Right hindlimb (tissue), 1 donor: ENCODE results near the gene GLRA2.

Experiments used
- DNase-seq: peaks from one replicate; pipeline ENCODE4 v3.0.0-alpha.2; 2018

GLRA2 gene

DNA sequence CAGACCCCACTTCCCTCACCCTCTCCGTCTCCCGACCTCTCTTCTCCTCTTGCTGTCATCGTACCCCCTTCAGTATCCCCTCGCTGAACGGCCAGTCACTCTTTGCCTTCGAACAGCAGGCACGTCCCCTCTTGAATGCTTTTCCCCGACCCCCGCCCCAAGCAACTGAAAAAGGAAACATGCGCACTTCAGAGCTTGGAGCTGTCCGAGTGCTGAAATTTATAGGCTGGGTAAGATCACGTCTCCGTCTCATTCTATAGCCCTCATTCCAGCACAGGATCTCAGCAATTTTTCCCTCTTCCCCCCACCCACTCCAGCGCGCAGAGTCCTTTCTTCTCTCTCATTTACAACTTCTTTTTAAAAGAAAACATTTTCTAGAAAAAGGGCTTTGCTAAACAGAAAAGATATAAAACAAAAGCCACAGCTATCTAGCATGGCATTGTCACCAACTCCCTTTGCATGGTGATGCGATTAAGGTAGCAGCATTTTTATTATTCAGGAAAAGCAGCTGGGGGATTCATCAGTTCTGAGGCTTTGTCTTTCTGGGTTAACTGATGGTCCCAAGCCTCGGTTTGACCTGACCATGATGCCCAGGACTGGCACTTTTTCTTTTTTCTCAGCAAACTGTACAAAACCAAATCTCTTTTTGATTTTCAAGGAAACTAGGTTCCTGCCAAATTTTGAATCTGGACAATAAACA, at the start of gene GLRA2:
Gene GLRA2 (plus strand): TSS at position 247 of the 700 bp plus-strand sequence. CDS start 522 bp downstream, outside the sequence.
- DNase-seq = peak; percentile 53

DNA sequence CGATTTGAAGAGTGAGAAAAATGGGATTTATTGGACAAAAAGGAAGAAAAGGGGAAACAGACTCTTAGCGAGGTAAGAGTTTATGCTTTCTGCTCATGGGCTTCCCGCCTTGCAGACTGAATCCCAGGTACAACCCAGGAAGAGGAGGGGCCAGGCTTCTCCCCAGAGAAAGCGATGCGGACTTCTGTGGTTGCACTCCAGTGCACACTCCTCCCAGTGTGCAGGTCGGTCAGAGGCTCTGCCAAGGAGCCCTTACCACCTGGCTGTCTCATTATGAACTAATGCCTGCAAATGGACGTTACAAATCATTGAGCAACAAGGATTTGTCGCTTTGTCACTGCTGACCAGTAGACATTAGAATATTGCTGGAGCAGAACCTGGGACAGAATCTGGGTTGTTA, 39.9 kb upstream of the GLRA2 start:
- DNase-seq = no peak

DNA sequence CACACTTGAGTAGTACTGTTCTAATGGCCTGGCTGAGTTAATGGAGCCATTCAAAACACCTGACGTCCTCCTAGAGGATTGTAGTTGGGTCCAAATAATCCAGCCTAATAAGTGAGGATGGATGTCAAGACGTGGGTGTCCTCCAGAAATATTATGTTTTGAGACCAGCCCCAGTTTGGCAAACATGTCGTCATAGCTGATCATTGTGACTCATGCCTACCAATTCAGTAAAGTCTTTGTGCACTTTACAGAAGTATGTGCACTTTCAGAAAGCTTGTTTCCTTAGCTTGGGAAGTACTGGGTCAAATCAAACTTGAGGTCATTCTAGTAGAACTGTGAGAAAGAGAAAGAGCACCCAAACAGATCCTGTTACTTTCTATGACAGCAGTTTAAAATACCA, 37.6 kb upstream of the GLRA2 start:
- no peak for DNase-seq

DNA sequence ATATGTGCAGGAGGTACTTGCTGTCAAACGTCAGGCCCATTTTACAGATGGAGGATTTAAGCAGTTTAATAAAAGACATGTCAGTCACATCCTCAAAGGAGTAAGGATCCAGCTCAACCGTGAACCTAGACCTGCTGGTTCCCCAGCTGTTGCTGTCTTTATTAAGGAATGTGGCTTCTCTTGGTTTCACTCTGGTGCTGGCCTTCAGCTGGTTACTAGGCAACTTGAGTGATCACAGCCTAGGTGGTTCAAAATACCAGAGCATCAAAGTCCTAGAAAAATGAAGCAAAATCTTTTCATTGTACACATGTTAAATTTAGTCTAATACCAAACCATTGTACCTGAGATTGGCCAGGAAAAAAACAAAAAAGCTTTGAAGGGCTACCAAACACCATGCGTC, 32.7 kb upstream of the GLRA2 start:
- DNase-seq = no peak

DNA sequence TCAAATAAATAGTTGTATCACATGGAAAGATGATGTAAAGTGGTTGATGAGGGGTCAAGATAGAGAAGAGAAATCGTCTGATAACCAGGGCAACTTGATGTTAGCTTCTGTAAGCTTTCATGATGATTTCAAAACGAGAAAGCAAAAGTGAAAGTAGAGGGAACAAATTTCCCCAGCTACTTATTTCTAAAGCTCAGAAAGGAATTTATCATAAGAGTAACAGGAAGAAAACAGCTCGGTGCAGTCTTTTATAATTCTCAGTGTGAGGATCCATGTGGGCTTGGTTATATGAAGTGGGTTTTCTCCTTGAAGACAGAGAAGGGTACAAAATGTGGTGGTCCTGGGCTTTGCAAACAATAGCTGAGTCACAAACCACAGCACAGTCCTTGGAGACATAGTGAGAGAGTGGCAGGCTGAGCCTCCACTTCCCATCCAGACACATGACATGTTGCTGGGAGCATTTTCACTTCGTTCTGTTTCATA, 32.1 kb upstream of the GLRA2 start:
- DNase-seq = no peak

DNA sequence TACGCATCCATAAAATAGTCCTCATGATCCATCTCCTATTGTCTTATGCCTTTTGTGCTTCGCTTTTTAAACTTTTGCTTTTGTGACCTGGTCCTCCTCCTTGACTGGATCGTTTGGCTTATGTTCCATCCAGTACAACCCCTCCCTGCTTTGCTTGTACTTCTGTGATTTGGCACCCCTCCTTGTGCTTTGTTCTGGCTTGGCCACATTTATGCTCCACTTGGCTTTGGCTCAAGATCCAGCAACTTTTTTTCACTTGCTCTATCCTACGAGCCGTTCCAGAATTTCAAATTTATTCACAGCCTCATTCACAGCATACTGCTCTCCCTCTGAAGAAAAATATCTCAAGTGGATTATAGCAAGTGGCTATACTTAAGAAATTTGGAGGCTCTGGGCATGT, 28.0 kb upstream of the GLRA2 start:
- DNase-seq = peak; percentile 67

DNA sequence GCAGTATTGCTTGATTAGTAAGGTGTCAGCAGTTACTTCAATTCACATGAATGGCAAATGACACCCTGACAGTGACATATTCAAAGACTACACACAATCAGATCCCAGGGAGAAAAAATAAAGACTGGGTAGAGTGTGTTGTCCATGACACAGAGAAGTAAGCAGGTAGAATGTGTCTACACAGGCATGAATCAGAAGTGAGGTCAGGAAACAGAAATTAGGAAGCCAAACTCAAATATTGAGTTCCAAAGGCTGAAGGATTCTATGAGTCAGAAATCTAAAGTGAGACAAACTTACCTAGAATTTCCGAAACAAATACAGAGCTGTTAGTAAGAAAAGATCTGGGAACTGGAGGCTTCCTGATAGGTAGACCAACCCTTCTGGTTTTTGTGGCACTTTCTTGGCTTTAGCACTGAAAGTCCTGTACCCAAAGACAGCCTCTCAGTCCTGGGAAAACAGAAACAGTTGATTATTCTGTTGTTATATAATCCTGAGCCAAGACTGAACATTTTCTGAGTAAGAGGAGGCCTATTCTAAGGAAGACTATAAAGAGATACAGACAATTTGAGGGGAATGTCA, 24.3 kb upstream of the GLRA2 start:
- no peak for DNase-seq

DNA sequence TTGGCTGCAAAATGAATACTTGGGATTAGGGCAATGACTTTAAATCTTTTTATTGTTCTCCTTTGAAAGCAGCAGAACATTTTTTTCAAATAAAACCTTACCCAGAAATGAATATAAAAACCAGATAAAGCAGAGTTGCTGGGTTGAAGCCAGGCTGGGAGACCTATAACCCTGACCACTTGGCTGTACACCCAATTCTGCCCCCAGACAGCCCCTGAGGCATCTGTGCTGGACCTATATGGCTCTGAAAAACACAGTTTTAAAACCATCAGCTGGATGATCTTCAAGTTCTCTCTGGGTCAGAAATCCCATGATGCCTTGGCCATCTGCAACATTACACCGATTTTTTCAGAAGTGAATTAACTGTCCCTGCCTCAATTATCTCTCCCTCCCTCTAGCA, 23.7 kb upstream of the GLRA2 start:
- DNase-seq = peak; percentile 39

DNA sequence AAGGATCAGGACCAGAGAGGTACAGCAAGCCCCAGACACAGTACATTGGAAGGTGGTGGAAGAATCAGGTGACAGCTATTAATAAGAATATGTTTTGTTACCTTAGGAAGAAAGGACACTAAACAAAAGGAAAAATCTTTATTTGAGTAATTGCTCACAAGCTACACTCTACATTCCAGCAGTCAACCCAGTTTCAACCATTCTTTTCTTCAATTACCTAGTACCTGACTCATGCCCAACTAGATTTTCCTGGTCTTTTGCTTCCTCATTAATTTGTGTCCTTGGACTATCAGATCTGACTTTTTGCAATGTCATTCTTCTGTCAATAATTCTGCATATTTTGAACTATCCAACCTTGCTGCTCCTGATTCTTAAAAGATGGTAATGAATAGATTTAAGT, 22.5 kb upstream of the GLRA2 start:
- DNase-seq = no peak

DNA sequence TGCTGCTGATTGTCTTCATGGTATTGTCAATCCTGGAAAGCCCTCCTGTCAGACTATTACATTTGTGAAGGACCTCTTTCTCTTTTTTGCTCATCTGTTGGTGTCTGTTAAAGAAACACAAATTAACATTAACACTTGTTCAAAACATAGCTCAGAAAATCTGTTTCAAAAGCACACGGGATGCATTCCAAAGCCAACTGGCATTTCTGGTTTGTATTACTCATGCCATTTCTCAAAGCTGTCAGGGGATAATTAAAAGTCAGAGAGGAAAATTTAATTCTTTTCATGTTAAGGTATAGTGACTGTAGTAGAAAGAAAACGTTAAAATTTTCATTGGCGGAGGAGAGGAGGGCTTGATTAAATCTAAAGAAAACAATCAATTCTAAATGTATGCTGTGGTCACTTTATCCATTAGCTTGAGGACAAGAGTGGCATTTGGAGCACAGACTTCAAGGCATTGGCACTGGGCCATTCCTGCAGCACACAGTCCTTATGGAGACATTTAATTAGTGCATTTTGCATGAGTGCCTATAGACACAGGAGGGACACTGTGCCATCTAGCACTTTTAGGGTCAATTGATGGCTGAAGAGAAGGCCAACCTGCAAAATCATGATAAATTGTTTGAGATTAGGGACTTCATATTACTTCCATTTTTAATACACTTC, 21.2 kb upstream of the GLRA2 start:
- no peak for DNase-seq

DNA sequence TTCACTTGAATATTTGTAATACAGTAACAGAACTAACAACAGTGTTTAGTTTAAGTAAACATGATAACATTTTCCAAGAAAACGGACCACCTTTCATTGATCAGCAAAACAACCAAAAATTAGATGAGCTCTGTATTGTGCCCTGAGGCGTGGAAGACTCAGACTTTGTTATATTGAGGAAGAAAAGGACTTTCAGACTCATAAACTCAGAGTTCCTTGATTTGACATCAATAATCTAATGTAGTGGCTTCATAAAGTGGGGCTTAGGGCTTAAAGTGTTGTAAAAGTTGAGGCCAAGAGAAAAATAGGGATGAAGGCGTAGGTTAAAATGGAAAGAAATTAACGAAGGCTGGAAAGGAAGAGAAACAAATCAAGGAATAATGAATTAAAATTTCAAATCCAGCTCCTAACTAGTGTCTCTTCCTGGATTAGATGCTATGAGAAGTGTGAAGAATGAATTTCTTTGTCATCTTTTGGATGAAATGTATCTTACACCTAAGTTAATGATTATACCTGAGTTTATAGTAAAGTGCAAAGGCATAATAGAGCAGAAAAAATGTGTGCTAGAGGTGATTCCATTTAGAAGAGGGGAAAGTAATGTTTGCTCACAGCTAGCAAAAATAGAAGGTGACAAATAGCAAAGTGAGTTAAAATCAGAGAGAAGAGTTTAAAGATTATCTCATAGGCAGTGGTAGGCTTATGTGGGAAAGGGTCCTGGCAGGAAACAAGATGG, 19.8 kb upstream of the GLRA2 start:
- no peak for DNase-seq

DNA sequence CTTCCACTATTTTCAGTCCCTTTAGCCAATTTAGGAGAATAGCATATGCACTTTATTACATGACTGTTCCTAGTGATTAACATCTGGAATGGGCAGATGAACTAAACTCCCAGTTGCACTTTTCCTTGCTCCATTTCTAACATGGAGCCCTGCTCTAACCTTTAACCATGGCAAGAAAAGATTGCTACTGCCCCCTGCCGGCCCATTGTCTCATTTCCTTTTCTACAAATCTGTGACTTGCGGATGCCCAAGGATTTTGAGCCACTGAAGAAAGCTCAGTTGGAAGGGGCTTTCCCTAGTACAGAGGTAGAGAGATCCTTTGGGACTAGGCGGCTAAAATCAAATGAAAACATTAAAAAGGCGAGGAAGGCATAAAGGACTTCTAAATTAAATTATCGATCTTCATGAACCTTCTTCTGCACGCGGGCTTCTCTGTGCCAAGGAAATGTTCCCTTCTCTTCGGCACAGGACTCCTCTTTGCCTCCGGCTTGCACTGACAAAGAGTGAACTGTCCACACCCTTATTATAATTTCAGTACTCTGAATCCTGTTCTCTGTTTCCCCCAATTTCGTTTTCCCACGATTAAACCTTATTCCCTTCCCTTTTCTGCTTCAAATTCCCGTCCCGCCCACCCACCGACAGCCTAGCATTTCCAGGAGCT, 577 bp upstream of the GLRA2 start:
- peak; percentile 77 for DNase-seq

DNA sequence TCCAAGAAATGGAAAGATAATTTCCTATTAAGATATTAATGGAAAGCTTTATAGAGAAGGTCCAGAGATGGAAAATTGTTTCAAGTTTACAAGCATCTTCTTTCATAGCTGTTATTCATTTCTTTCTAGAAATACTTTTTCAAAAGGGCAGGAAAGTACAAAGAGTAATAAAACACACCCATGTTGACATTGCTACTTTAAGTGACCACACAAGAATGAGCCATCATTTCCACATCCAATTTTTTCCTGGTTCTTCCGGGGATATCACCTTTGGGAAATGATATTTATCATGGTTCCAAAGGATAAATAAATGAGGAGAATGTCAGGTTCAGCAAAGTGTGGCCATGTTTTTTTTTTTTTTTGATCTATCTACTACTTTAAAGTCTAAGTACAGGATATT, 4.5 kb downstream of the GLRA2 start:
- no peak for DNase-seq

DNA sequence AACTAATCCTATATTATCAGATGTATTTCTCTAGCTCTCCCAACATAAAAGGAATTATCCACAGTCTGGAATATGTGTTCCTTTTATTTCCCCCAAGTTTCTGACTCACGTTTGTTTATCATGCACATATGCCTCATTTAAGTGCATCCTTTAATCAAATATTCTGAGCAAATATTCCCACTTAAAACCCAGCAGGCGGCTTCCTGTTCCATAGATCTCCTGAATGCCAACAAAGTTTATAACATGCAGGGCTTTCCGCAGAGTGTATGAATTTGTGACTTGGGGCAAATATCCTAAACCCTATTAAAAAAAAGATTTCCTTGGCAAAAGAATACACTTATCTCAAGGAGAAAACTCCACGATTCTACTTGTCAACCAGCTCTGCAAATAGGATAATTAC, 16.9 kb downstream of the GLRA2 start:
- DNase-seq = no peak

DNA sequence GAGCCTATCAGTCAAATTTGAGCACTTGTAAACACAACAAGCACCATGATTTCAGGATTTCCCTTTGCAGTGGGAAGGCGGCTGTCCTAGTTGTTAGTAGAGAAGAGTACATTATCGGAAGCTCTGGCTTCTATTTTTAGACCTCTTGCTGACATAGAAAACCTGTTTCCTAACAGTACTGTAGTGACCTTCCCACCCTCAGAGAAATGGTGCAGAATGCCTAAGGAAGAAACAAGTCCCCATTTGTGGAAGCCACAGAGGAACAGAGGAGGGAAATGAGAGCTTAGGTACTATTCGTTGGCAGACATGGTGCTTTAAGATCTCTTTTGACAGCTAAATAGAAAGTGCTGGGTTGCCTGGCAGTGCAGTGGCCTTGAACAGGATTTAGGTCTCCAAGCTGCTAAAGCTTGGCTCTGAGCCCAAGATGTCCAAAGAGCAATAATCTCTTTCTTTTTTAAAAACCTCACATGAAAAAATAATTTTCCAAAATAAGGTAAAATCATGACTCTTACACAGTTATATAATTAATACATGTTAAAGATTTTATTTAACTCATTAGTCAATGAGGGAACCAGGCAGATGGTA, 24.9 kb downstream of the GLRA2 start:
- DNase-seq = no peak

DNA sequence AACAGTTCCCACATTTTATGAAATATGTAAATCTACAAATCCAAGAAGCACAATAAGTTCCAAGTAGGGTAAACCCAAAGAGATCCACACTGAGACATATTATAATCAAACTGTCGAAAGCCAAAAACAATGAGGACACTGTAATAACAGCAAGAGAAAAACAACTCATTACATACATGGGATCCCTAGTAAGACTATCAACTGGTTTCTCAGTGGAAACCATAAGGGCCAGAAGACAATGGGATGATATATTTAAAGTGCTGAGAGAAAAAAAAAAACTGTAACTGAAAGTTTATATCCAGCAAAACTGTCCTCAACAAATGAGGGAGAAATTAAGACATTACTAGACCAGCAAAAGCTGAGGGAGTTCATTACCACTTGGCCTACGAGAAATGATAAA, 34.7 kb downstream of the GLRA2 start:
- no peak for DNase-seq

DNA sequence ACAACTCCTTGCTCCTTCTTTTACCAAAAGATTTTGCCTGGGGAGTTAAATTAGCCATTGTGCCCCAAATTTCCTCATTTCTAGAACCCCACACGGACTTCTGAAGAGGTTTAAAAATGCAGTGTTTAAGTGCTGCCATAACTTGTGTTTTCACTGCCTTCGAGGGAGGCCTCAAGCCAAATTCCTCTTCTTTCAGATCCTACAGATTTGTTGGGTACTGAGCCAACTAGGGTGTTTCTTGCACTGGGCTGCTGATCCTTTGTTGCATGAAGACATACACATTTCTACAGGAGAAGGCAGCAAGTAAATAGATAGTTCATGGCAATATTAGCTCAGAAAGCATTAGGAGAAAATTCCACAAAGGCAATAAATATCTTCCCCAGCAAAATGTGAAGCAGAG, 43.8 kb downstream of the GLRA2 start:
- DNase-seq = no peak

DNA sequence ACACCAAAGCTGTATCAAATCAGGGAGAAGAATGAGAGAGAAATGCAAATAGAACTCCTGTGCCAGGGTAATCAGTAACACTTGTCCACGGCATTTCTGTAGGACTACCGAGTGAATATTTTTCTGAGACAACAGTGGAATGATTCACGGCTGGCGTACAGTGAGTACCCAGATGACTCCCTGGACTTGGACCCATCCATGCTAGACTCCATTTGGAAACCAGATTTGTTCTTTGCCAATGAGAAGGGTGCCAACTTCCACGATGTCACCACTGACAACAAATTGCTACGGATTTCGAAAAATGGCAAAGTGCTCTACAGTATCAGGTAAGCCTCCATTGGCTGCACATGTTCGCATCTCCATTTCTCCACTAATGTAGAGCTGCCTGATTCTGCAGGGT, 51.7 kb downstream of the GLRA2 start:
- no peak for DNase-seq

DNA sequence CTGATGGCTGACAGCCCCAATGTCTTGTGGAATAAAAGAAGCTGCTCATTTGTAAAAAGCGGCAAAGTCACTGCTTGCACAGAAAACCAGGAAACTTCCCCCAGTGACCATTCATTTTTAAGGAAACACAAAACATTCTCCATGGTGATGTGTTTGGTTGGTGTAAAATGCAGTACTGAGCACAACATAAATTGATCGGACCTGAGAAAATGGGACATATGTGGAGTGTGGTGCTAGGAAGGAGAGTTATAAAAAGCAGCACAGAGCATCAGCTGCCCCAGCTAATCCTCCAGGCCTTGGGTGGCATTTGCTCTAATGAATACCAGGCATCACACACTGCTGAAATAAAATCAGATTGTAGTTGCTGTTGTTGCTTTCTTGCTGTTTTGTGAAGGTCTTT, 55.2 kb downstream of the GLRA2 start:
- no peak for DNase-seq

DNA sequence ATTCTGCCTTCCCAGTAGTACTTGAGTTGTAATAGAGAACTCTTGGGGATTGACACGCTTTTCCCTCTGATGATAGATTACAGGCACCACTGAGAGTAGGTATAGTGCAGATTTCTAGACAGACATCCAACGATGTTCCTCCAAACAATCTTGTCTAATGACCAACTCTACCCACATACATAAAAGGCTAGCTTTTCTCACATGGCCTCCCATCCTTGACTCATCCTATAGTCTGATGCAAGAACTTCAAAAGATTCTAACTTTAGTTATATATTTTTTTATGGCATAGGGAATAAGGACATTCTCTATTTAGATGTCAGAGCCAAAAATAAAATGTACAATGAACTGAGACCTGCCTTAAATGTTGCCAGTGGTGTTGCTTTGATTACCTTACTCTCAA, 60.9 kb downstream of the GLRA2 start:
- DNase-seq = no peak

DNA sequence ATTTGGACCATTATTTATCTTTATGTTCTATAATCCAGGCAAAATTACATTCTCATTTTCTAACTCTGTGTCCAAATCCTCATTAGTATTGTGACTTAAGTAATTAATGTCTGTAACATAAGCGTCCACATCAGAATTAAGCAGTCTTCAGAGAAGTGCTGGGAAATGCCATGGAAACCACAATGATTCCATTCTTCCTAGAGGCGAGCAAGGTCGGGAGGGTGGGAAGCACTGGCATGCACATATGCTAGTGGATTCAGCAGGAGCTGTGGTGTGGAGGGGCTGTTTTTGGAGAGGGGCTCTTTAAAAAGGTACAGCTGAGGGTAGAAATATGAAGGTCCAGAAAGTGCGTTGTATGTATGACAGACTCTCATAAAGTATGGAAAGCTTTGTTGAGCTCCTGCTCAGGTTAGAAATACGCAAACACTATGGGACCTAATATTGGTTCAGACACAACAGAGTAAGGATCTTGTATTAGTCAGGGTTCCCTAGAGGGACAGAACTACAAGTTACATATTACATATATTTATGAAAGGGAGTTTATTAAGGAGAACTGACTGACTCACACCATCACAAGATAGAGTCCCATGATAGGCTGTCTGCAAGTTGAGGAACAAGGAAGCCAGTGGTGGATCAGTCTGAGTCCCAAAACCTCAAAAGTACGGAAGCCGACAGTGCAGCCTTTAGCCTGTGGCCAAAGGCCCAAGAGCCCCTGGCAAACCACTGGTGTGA, 61.5 kb downstream of the GLRA2 start:
- no peak for DNase-seq

DNA sequence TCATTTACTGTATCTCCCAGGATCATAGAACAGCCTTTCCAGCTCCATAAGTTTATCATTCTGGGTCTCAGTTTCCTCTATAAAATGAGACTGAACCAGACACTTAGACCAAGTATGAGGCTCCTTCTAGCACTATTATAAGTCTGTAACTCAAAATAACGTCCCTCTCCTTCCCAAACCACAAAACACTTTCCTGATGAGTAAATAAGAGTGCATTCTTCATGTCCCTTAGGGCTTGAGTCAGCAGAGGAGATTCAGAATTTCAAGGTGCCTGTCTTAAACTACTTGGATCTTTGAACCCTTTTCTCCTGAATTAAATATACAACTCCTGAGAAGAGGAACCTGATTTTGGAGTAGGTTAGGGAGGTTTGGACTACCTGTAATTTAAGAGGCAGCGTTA, 62.6 kb downstream of the GLRA2 start:
- no peak for DNase-seq
